Activated CD8-positive, alpha-beta T cell treated with anti-CD3 and anti-CD28 coated beads for 36 hours (primary cell): ENCODE measurements around the gene CEP83. TPM values are rescaled to one million over a fixed set of nuclear protein-coding genes. Genes with fewer than 3 reads are reported as not detected.

ENCODE experiments used
- ATAC-seq: fragments of 200-7000 bp; cut with Tn5 transposase; one replicate; pipeline ENCODE4 v1.10.0; 2021; ENCODE audit warnings: mild to moderate bottlenecking, moderate library complexity
- CTCF ChIA-PET: fragments of 350-600 bp; sonication (Branson Sonifier 250); formaldehyde crosslinking; loops from one replicate; lab custom pipeline; 2021; ENCODE audit warnings: antibody characterized with exemption; lab: Charles Lee
- POLR2A ChIA-PET: fragments of 350-600 bp; sonication (Branson Sonifier 250); formaldehyde crosslinking; loops from one replicate; lab custom pipeline; 2021; ENCODE audit warnings: antibody characterized with exemption; lab: Charles Lee
- DNase-seq: peaks from one replicate; pipeline ENCODE4 v3.0.0-alpha.2; 2020
- H3K27ac Mint-ChIP-seq: one replicate; pipeline ENCODE4 v1.8.0; 2021; ENCODE audit warnings: mild to moderate bottlenecking, mixed read lengths
- H3K27me3 Mint-ChIP-seq: one replicate; pipeline ENCODE4 v1.8.0; 2021; ENCODE audit warnings: mixed read lengths
- H3K36me3 Mint-ChIP-seq: one replicate; pipeline ENCODE4 v1.8.0; 2021; ENCODE audit warnings: low read depth, mixed read lengths
- H3K4me1 Mint-ChIP-seq: one replicate; pipeline ENCODE4 v1.8.0; 2021; ENCODE audit warnings: low read depth, mixed read lengths
- H3K4me3 Mint-ChIP-seq: one replicate; pipeline ENCODE4 v1.8.0; 2021; ENCODE audit warnings: mild to moderate bottlenecking, moderate library complexity, mixed read lengths
- H3K9me3 Mint-ChIP-seq: one replicate; pipeline ENCODE4 v1.8.0; 2021; ENCODE audit warnings: mixed read lengths
- intact Hi-C: fragments of 100-400 bp; cut with micrococcal nuclease; formaldehyde crosslinking; loops from one replicate; pipeline ENCODE4 v1.10.0; 2022
- total RNA-seq, 2 experiments: library from RNA; stranded (reverse); gene quantifications; one replicate each; pipeline ENCODE4 v1.2.3, GENCODE V29; 2021
- TF ChIP-seq, protein P1 (sequence below): fragments of 200-600 bp; IDR thresholded peaks from one replicate; pipeline ENCODE4 v1.8.0; 2022; ENCODE audit warnings: antibody characterized with exemption, mild to moderate bottlenecking

The CEP83 gene
- total RNA-seq, 2 experiments from 2014 or later, result 23.5 to 26.5 TPM

DNA sequence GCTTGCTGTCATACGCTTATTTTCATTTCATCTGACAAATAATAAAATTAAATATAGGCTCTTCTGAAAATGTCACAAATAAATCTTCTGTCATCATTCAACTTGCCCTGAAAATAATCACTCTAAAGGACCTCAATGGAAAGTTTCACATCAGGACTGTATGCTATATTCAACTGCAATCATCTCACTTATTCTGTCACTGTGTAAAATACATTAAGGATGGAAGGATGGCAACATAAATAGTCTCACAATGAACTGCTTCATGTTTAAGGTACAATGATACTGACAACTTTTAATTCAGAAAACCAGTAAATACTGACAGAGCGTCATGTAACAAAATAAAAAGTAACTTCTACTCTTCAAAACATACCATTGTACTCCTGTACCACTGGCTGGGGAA, 82.1 kb downstream of the CEP83 start:
- ChIA-PET CTCF (no interaction called here), POLR2A (interaction anchor here (0.6 kb wide), 1 partner anchor 92 kb away, joined by 3 read pairs; no protein-coding TSS in a partner anchor)
- Mint-ChIP-seq H3K27me3 (no peaks in the 10 kb centered on the region), H3K4me1 (peaks cover 34% of the 10 kb centered on the region), H3K36me3 (peaks cover 36% of the 10 kb centered on the region), H3K9me3 (no peaks in the 10 kb centered on the region), H3K4me3 (no peak overlapping the region), H3K27ac (no peak overlapping the region)
- TF ChIP-seq, protein P1, sequence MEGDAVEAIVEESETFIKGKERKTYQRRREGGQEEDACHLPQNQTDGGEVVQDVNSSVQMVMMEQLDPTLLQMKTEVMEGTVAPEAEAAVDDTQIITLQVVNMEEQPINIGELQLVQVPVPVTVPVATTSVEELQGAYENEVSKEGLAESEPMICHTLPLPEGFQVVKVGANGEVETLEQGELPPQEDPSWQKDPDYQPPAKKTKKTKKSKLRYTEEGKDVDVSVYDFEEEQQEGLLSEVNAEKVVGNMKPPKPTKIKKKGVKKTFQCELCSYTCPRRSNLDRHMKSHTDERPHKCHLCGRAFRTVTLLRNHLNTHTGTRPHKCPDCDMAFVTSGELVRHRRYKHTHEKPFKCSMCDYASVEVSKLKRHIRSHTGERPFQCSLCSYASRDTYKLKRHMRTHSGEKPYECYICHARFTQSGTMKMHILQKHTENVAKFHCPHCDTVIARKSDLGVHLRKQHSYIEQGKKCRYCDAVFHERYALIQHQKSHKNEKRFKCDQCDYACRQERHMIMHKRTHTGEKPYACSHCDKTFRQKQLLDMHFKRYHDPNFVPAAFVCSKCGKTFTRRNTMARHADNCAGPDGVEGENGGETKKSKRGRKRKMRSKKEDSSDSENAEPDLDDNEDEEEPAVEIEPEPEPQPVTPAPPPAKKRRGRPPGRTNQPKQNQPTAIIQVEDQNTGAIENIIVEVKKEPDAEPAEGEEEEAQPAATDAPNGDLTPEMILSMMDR, result no peak
- intact Hi-C loops, result no loop called here
- DNase-seq (no peak), ATAC-seq (no peak)

DNA sequence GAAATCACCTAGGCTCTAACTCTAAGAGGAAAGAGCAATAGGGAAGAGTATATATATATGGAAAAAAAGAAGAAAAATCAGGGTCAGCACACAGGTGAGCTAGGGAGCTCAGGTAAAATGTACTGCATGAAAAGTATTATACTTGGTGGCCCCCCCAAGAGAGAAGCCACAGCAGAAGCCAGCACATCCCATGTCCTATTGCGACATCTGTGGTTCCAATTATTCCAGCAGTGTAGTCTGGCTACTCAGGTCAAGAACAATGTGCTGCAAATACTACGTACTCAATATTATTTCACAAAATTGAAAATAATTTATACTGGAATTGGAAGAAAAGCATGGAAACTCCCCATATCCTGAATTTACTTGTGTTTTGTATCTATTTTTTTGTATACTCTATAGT, 85.5 kb downstream of the CEP83 start:
- Mint-ChIP-seq H3K4me3 (no peak overlapping the region), H3K27me3 (no peaks in the 10 kb centered on the region), H3K9me3 (no peaks in the 10 kb centered on the region), H3K27ac (no peak overlapping the region), H3K4me1 (peaks cover 23% of the 10 kb centered on the region), H3K36me3 (peaks cover 41% of the 10 kb centered on the region)
- TF ChIP-seq, protein P1, result no peak
- intact Hi-C loops, result no loop called here
- POLR2A ChIA-PET, result no interaction called here
- DNase-seq, result no peak
- no peak for ATAC-seq
- CTCF ChIA-PET, result no interaction called here

DNA sequence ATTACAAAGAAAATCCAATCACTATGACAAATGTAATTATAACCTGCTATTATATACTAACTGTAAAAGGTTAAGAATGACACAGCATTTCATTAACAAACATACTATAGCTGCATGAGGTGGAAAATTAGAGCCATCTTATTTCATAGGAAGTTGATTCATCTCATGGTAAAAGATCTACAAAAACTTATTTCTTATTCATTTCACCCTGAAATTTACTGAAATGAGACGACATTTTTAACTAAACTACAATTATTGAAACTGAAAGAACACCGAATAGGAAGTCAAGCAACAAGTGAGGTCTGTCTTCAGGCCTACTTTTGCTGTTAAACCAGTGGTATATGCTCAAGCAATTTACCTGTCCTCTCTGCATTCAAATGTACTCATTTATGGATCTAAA, 87.2 kb downstream of the CEP83 start:
- POLR2A ChIA-PET, result no interaction called here
- TF ChIP-seq, protein P1, result no peak
- CTCF ChIA-PET, result no interaction called here
- ATAC-seq (peak; percentile 94), DNase-seq (no peak)
- Mint-ChIP-seq H3K36me3 (peaks cover 35% of the 10 kb centered on the region), H3K27me3 (no peaks in the 10 kb centered on the region), H3K4me3 (no peak overlapping the region), H3K27ac (peak overlapping the region; percentile 89), H3K9me3 (no peaks in the 10 kb centered on the region), H3K4me1 (peaks cover 26% of the 10 kb centered on the region)
- intact Hi-C loops, result no loop called here

DNA sequence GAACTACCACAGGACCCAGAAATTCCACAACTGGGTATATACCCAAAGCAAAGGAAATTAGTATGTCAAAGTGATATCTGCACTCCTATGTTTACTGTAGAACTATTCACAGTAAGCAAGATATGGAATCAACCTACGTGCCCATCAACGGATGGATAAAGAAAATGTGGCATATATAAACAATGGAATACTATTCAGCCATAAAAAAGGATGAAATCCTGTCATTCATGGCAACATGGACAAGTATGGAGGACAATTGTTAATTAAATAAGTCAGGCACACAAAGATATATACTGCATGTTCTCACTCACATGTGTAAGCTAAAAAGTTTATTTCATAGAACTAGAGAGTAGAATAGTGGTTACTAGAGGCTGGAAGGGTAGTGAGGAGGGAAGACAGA, 97.0 kb downstream of the CEP83 start:
- Mint-ChIP-seq H3K4me3 (no peak overlapping the region), H3K4me1 (peaks cover under 1% of the 10 kb centered on the region), H3K9me3 (peaks cover 33% of the 10 kb centered on the region), H3K36me3 (peaks cover 67% of the 10 kb centered on the region), H3K27ac (no peak overlapping the region), H3K27me3 (no peaks in the 10 kb centered on the region)
- no peak for ATAC-seq
- CTCF ChIA-PET, result no interaction called here
- no peak for DNase-seq
- intact Hi-C loops, result no loop called here
- TF ChIP-seq, protein P1, result no peak
- POLR2A ChIA-PET, result interaction anchor here (0.6 kb wide), 1 partner anchor 585 kb away, joined by 3 read pairs; no protein-coding TSS in a partner anchor

DNA sequence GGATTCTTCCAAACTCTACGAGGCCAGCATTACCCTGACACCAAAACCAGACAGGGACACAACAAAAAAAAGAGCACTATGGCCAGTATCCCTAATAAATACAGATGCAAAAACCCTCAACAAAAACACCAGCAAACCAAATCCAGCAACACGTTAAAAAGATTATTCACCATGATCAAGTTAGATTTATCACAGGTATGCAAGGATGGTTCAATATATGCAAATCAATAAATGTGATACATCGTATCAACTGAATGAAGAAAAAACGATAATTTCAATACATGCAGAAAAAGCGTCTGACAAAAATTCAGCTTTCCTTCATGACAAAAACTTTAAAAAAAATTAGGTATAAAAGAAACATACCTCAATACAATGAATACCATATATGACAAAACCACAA, 99.9 kb downstream of the CEP83 start:
- DNase-seq (no peak), ATAC-seq (no peak)
- H3K27me3 Mint-ChIP-seq, result no peaks in the 10 kb centered on the region
- TF ChIP-seq, protein P1, result no peak
- H3K36me3 Mint-ChIP-seq, result peaks cover 80% of the 10 kb centered on the region
- H3K4me1 Mint-ChIP-seq, result no peaks in the 10 kb centered on the region
- intact Hi-C loops, result no loop called here
- CTCF ChIA-PET, result interaction anchor here (1.2 to 2.5 kb wide), 2 partner anchors 8 to 10 kb away, joined by 3 to 7 read pairs; no protein-coding TSS in a partner anchor
- H3K27ac Mint-ChIP-seq, result no peak overlapping the region
- H3K4me3 Mint-ChIP-seq, result no peak overlapping the region
- POLR2A ChIA-PET, result no interaction called here
- H3K9me3 Mint-ChIP-seq, result peaks cover 43% of the 10 kb centered on the region
